Measurements from ENCODE around the gene SIGLEC5. TPM values are rescaled to one million over a fixed set of nuclear protein-coding genes. Genes with fewer than 3 reads are reported as not detected.

SIGLEC5 gene
- total and polyA plus RNA-seq, 2 of the 13 experiments (the other 11 are each of a cell fraction or from before 2014, with no cell fraction given) = not detected

GRCh38 chr19:51568456-51568855 is 61.7 kb downstream of the SIGLEC5 start (continued):
- no peak for TF ChIP-seq MEIS1 (CRISPR knock-in tag; IDR thresholded peaks at IDR 0.05; ENCODE audit: borderline replicate concordance)

DNA sequence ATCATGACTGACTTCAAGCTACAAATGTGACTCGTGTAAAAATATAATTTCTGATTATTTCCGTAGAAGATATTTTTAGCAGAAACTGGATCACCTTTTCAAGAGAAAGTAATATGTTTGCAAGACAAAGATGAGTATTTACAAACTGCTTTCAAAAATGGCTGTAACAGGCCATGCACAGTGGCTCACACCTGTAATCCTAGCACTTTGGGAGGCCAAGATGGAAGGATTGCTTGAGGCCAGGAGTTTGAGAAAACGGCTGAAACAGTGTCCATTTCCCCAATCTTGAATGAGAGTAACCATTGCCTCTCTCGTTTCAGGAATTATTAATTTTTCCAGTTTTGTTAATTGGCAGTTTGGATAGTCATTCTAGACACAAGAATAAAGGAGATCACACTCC is 62.6 kb downstream of the SIGLEC5 start:
- H3K9ac ChIP-seq (ENCODE audit: insufficient read depth, low read depth, low read length) = no peak overlapping the region
- H3K36me3 ChIP-seq (replicated peaks in 1 of 2; ENCODE audit: control insufficient read depth in 1 of 2, insufficient read depth in 2 of 2, low read length in 2 of 2) = no peaks in the 10 kb centered on the region
- H3K4me2 ChIP-seq (ENCODE audit: low read depth, low read length) = no peak overlapping the region
- peaks cover 1 to 4% of the 10 kb centered on the region in 2 experiments; a peak in 2 of 5 replicates for H3K27me3 ChIP-seq (ENCODE audit: control insufficient read depth in 1 of 2, insufficient read depth in 2 of 2, low read length in 2 of 2)
- DNase-seq (ENCODE audit: low spot score) (no peak), ATAC-seq (no peak), FAIRE-seq (no peak)
- ChIA-PET POLR2A (no interaction called here), CTCF (ENCODE audit: low intra/inter-chr PET ratio, low total read pairs) (no interaction called here)
- WGBS (ENCODE audit: low lambda C conversion rate) = 28% methylated on average over 4 of the region's 4 CpGs
- H3K79me2 ChIP-seq (ENCODE audit: insufficient read depth, low read length) = no peaks in the 10 kb centered on the region
- H4K20me1 ChIP-seq (ENCODE audit: insufficient read depth, low read length) = no peaks in the 10 kb centered on the region
- intact Hi-C loops (cut with micrococcal nuclease; ENCODE audit: unreplicated experiment) (no loop called here), in situ Hi-C loops (cut with HindIII; ENCODE audit: extremely low pct_ligation_motif_present, low pct_unique_long_range_greater_than_20kb) (no loop called here)
- no TSS peak for BruUV-seq (replicated peaks)
- peaks cover 9% of the 10 kb centered on the region for H3K4me1 ChIP-seq (ENCODE audit: insufficient read depth, low read length)
- no peaks in the 10 kb centered on the region for H3K9me3 ChIP-seq (ENCODE audit: low read length)
- no peak overlapping the region for H3K4me3 ChIP-seq (replicated peaks in 1 of 3; ENCODE audit: insufficient read depth in 1 of 3, low read depth in 2 of 3, low read length in 3 of 3)
- no peak overlapping the region for H3K27ac ChIP-seq (ENCODE audit: extremely low read length, insufficient read depth, low read length)
- no peak overlapping the region for H2AFZ ChIP-seq (ENCODE audit: low read length)
- TF ChIP-seq CBFB (CRISPR knock-in tag; IDR thresholded peaks at IDR 0.05) (no peak), EEA1 (CRISPR knock-in tag; IDR thresholded peaks at IDR 0.05; ENCODE audit: borderline replicate concordance) (no peak), ZFAT (CRISPR knock-in tag; conservative IDR thresholded peaks at IDR 0.05) (no peak), GMEB1 (CRISPR knock-in tag; IDR thresholded peaks at IDR 0.05; ENCODE audit: borderline replicate concordance) (no peak), SOX13 (IDR thresholded peaks at IDR 0.05) (no peak), SOX13 (CRISPR knock-in tag; conservative IDR thresholded peaks at IDR 0.05 in 1 of 2, IDR thresholded peaks at IDR 0.05 in 1 of 2) (no peak), NRL (CRISPR knock-in tag; IDR thresholded peaks at IDR 0.05; ENCODE audit: borderline replicate concordance) (no peak)
- TF ChIP-seq, protein P1, sequence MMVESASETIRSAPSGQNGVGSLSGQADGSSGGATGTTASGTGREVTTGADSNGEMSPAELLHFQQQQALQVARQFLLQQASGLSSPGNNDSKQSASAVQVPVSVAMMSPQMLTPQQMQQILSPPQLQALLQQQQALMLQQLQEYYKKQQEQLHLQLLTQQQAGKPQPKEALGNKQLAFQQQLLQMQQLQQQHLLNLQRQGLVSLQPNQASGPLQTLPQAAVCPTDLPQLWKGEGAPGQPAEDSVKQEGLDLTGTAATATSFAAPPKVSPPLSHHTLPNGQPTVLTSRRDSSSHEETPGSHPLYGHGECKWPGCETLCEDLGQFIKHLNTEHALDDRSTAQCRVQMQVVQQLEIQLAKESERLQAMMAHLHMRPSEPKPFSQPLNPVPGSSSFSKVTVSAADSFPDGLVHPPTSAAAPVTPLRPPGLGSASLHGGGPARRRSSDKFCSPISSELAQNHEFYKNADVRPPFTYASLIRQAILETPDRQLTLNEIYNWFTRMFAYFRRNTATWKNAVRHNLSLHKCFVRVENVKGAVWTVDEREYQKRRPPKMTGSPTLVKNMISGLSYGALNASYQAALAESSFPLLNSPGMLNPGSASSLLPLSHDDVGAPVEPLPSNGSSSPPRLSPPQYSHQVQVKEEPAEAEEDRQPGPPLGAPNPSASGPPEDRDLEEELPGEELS (CRISPR knock-in tag; IDR thresholded peaks at IDR 0.05) = no peak
- TF ChIP-seq, protein P2, sequence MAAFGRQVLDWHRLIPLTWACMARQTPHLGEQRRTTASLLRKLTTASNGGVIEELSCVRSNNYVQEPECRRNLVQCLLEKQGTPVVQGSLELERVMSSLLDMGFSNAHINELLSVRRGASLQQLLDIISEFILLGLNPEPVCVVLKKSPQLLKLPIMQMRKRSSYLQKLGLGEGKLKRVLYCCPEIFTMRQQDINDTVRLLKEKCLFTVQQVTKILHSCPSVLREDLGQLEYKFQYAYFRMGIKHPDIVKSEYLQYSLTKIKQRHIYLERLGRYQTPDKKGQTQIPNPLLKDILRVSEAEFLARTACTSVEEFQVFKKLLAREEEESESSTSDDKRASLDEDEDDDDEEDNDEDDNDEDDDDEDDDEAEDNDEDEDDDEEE (CRISPR knock-in tag; IDR thresholded peaks at IDR 0.05) = no peak
- TF ChIP-seq, protein P3, sequence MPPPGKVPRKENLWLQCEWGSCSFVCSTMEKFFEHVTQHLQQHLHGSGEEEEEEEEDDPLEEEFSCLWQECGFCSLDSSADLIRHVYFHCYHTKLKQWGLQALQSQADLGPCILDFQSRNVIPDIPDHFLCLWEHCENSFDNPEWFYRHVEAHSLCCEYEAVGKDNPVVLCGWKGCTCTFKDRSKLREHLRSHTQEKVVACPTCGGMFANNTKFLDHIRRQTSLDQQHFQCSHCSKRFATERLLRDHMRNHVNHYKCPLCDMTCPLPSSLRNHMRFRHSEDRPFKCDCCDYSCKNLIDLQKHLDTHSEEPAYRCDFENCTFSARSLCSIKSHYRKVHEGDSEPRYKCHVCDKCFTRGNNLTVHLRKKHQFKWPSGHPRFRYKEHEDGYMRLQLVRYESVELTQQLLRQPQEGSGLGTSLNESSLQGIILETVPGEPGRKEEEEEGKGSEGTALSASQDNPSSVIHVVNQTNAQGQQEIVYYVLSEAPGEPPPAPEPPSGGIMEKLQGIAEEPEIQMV (CRISPR knock-in tag; IDR thresholded peaks at IDR 0.05; ENCODE audit: low read depth) = no peak
- TF ChIP-seq, protein P4, sequence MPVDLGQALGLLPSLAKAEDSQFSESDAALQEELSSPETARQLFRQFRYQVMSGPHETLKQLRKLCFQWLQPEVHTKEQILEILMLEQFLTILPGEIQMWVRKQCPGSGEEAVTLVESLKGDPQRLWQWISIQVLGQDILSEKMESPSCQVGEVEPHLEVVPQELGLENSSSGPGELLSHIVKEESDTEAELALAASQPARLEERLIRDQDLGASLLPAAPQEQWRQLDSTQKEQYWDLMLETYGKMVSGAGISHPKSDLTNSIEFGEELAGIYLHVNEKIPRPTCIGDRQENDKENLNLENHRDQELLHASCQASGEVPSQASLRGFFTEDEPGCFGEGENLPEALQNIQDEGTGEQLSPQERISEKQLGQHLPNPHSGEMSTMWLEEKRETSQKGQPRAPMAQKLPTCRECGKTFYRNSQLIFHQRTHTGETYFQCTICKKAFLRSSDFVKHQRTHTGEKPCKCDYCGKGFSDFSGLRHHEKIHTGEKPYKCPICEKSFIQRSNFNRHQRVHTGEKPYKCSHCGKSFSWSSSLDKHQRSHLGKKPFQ (CRISPR knock-in tag; IDR thresholded peaks at IDR 0.05; ENCODE audit: insufficient replicate concordance) = no peak
- TF ChIP-seq, protein P5, sequence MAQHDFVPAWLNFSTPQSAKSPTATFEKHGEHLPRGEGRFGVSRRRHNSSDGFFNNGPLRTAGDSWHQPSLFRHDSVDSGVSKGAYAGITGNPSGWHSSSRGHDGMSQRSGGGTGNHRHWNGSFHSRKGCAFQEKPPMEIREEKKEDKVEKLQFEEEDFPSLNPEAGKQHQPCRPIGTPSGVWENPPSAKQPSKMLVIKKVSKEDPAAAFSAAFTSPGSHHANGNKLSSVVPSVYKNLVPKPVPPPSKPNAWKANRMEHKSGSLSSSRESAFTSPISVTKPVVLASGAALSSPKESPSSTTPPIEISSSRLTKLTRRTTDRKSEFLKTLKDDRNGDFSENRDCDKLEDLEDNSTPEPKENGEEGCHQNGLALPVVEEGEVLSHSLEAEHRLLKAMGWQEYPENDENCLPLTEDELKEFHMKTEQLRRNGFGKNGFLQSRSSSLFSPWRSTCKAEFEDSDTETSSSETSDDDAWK (CRISPR knock-in tag; IDR thresholded peaks at IDR 0.05) = no peak
